ENCODE results near the gene TRIM29. TPM values are rescaled to one million over a fixed set of nuclear protein-coding genes. Genes with fewer than 3 reads are reported as not detected.

Gene TRIM29
- total RNA-seq, 1 experiment from 2014 or later, result not detected

GRCh38 chr11:120147094-120147949 lies 9.4 kb upstream of the TRIM29 start:
- H3K4me3 Mint-ChIP-seq, result no peak overlapping the region
- Histone ChIP-seq H4K8ac (replicated peaks; ENCODE audit: insufficient read length, low read depth, low read length) (no peak overlapping the region), H3K79me2 (ENCODE audit: insufficient read depth, low read length) (no peaks in the 10 kb centered on the region), H2BK12ac (ENCODE audit: insufficient read length, low read depth, low read length) (no peak overlapping the region), H3K27me3 (ENCODE audit: insufficient read depth, low read length) (no peaks in the 10 kb centered on the region), H3K4me2 (ENCODE audit: insufficient read depth, insufficient read length, low read length) (no peak overlapping the region), H2BK120ac (ENCODE audit: low read depth, low read length, poor library complexity, severe bottlenecking) (no peak overlapping the region), H2AK5ac (ENCODE audit: insufficient read length, low read length) (no peak overlapping the region), H3K4ac (ENCODE audit: low read depth, low read length) (no peak overlapping the region), H4K20me1 (ENCODE audit: control insufficient read depth, insufficient read depth, insufficient read length) (no peaks in the 10 kb centered on the region), H3K4me1 (ENCODE audit: insufficient read depth, low read length) (no peaks in the 10 kb centered on the region), H3K9me3 (ENCODE audit: control insufficient read depth, low read depth, low read length) (no peaks in the 10 kb centered on the region), H3K79me1 (ENCODE audit: insufficient read depth, low read depth, low read length, poor library complexity, severe bottlenecking) (no peaks in the 10 kb centered on the region), H2BK15ac (ENCODE audit: low read depth, low read length) (no peak overlapping the region), H3T11ph (ENCODE audit: low read length) (no peak overlapping the region), H4K91ac (ENCODE audit: insufficient read length, low read depth, low read length) (no peak overlapping the region), H3K9ac (ENCODE audit: extremely low read depth, insufficient read length, low read length) (no peak overlapping the region), H2BK5ac (ENCODE audit: insufficient read length, low read length) (no peak overlapping the region), H4K5ac (ENCODE audit: insufficient read length, low read depth, low read length) (no peak overlapping the region), H3K18ac (ENCODE audit: insufficient read length, low read depth, low read length) (no peak overlapping the region), H3K14ac (ENCODE audit: insufficient read depth, low read length) (no peak overlapping the region; the same call in 1 of the 2 replicates), H2AFZ (ENCODE audit: low read length) (no peak overlapping the region), H3K23ac (ENCODE audit: insufficient read length, low read depth, low read length) (no peak overlapping the region), H3K23me2 (ENCODE audit: insufficient read length, low read depth, low read length, poor library complexity, severe bottlenecking) (no peaks in the 10 kb centered on the region), H3K56ac (ENCODE audit: insufficient read length, low read depth, low read length) (no peak overlapping the region), H2BK20ac (ENCODE audit: low read depth, low read length, poor library complexity, severe bottlenecking) (no peak overlapping the region), H3K27ac (ENCODE audit: insufficient read length, low read depth, low read length) (no peak overlapping the region)
- no peaks in the 10 kb centered on the region for H3K36me3 Mint-ChIP-seq (ENCODE audit: insufficient read depth in 1 of 3, low read depth in 3 of 3)
- peaks cover 64% of the 10 kb centered on the region for H3K27me3 Mint-ChIP-seq (ENCODE audit: low read depth)
- peak; percentile 31 for DNase-seq
- TF ChIP-seq CTCF (conservative IDR thresholded peaks at IDR 0.05), result no peak
- peaks cover 0 to 10% of the 10 kb centered on the region in 2 experiments; a peak in 3 of 4 replicates for H3K4me1 Mint-ChIP-seq
- WGBS (ENCODE audit: extremely low coverage, insufficient read length, low lambda C conversion rate), result no CpG with 5 or more reads among the region's 17 CpGs
- no peaks in the 10 kb centered on the region for H3K9me3 Mint-ChIP-seq
- H3K27ac Mint-ChIP-seq, result no peak overlapping the region

Measured in H9 (cell line).